T-helper 2 cell (primary cell): Measurements from ENCODE around the gene OR52E4.

Source experiments
- DNase-seq, 5 experiments: peaks; one replicate each; pipeline versions ENCODE4 v3.0.0 to v3.0.0-alpha.2; 2012 to 2022
- total RNA-seq, 2 donors: gene quantifications; one replicate each; lab custom pipeline; 2026; lab: John Stamatoyannopoulos, UW

The OR52E4 gene
- total RNA-seq, result 0 reads per million in 2 donors

DNA sequence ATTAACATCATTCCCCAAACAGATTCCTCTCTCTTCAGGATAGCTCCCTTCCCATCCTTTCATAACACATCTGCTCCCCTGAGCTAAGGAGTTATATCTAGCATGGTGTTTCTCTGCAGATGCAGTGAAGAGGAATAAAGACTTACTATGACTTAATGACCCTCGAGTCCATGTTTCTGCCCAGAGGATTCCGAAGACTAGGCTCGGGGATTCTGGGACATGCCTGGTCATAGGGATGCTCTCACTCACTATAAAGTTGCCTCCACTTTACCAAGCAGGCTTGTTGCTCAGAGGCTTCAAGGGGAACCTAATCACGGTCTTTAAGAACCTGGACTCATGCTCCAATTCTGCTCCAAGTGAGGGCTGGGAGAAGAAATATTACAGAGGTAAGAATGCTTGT lies at the start of gene OR52E4:
OR52E4 (plus strand) TSS at position 301 of the 400 bp plus-strand sequence. CDS start 3,664 bp downstream, outside the sequence.
- no peak for DNase-seq

- no peak for DNase-seq
Observed at GRCh38 chr11:5831196-5831829, 49.1 kb upstream of the OR52E4 start.

DNA sequence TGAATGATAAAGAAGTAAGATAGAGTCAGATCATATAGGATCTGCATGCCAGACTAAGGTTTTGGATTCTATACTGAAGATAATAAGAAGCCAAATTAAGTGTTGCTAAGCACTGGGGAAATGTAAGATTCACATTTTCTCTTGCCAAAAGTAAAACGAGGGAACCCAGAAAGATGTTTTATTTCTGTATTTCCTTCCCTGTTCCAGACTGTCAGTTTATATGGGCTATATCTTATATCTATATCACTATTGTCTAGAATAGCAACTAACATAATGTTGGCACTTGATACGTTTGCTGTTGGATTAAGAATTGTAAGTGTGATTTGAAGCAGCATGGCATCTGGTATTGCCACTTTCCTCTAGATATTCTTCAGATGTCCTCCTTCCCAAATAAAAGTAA lies 47.0 kb upstream of the OR52E4 start:
- DNase-seq, result no peak

DNA sequence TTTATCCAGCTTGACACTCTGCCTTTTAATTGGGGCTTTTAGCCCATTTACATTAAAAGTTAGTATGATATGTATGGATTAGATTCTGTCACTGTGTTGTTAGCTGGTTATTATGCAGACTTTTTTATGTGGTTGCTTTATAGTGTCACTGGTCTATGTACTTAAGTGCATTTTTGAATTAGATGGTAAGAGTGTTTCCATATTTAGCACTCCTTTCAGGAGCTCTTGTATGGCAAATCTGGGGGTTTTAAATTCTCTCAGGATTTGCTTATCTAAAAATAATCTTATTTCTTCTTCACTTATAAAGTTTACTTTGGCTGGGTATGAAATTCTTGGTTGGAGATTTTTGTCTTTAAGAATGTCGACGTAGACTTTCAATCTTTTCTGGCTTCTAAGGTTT lies 42.7 kb upstream of the OR52E4 start:
- DNase-seq, result no peak

DNA sequence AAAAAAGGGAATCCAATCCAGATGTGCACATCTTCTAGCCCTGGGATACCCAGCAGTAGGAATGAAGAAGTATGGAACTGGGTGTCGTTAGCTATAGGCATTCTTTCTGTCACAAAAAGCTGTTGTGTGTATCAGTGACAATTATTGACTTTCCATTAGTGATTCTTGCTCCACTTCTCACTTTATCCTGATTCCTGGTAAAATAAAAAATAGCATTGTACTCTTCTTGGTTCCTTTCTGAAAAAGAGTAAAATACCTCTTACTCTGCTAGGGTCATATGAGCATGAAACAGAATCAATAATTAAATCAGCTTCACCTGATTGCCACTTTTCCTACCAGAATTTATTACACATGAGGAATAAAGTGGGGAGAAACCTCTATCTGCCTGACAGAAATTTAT lies 38.6 kb upstream of the OR52E4 start, which contains the start of gene OR52E6:
OR52E6 (minus strand) TSS at position 101 of the 400 bp plus-strand sequence; CDS start at position 101, 0 bp downstream.
- no peak for DNase-seq

DNA sequence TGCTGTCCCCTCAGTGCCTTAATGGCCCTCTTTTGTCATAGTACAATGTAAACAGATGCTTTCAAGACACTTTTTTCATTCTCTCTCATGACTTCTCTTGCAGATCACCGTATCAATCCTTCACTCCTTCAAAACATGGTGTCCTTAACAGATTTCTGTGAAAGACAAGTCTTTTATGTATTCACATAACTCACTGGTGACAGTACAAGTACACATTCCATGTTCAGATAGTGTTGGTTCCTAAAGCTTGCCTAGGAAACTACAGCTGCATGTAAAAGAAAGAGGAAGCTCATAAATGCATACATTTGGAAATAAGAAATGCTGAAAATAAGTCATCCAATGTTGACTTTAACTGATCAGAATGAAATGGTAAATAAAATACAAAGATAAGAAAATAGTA lies 33.7 kb upstream of the OR52E4 start:
- DNase-seq, result no peak

GRCh38 chr11:5847711-5848110 lies 32.7 kb upstream of the OR52E4 start:
- DNase-seq, result no peak

DNA sequence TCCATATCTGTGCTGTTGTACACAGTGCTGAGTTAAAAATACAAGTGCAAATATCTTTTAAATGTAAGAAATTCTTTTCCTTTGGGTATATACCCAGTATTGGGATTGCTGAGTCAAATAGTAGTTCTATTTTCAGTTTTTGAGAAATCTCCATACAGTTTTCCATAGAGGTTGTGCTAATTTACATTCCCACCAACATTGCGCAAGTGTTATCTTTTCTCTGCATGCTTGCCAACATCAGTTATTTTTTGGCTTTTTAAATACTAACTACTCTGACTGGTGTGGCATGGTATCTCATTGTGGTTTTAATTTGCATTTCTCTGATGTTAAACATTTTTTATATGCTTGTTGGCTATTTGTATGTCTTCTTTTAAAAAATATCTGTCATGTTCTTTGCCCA lies 29.4 kb upstream of the OR52E4 start:
- DNase-seq, result no peak

DNA sequence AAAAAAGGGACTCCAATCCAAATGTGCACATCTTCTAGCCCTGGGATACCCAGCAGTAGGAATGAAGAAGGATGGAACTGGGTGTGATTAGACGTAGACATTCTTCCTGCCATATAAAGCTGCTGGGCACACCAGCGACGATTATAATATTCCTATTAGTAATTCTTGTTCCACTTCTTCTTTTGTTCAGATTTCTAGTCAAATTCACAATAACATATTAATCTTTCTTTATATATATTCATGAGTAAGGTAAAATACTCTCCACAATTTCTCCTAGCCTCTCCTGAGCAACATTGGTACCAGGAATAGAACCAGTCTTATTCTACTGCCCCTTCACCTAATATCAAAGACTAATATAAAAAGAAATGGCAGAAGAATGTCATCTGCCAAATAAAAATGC lies 22.8 kb upstream of the OR52E4 start, which contains the start of gene OR52E8:
OR52E8 (minus strand) TSS at position 101 of the 400 bp plus-strand sequence; CDS start at position 101, 0 bp downstream.
- no peak for DNase-seq

DNA sequence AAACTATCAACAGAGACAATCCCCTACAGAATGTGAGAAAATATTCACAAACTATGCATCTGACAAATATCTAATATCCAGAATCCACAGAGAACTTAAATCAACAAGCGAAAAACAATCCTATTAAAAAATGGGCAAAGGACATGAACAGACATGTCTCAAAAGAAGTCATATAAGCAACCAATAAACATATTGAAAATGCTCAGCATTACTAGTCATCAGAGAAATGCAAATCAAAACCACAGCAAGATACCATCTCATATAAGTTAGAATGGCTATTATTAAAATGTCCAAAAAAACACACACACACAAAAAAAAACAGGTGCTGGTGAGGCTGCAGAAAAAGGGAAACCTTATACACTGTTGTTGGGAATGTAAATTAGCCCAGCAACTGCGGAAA lies 14.6 kb upstream of the OR52E4 start:
- DNase-seq, result no peak

DNA sequence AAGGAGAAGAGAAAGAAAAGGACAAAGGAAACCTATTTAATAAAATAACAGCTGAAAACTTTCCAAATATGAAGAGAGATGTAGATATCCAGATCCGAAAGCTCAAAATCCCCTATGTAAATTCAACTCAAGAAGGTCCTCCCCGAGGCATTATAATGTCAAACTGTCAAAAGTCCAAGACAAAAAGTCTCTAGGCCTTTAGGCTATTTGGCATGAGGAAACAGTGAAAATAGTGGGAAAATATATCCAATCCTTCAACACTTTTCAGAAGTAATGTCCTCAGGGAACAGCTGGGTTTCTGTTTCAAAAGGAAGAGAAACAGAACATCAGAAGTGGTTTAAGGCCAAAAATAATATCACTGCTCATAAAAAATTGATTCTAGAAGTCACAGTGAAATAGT lies 1.9 kb upstream of the OR52E4 start:
- no peak for DNase-seq

DNA sequence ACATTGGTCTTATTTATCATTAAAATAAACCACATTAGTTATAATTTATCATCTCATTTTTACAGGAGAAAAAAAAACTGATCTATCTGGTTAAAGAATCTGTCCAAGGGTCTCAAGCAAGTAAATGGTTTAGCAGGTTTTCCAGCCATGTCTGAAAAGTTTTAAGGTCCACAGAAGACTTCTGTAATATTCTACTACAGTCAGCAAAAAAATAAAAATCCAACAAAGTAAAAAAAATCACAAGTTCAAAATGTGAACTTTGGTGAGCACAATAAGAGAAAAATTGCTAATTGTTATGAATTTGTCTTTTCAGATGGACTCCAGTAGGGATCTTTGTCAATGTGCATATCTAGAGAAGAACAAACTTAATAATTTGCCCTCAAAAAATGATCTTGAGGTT lies 1.3 kb downstream of the OR52E4 start:
- no peak for DNase-seq

DNA sequence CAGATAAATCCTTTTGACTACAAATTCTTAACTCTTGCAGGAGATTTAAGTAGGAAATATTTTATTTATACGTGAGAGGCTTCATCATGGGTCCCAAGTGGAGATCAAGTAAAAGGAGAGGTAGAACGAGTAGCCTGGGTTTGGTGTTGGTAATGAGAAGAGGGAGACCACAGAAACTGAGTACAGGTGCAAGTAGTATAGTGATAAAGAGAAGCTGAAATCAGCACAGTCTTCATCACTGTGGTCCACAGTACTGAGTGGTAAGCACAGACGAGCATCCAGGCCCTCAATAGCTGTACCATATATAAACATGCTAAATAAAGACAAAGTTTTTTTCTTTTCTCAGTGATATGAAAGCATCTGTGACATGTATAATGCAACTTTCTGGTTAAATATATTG lies 6.7 kb downstream of the OR52E4 start:
- no peak for DNase-seq

DNA sequence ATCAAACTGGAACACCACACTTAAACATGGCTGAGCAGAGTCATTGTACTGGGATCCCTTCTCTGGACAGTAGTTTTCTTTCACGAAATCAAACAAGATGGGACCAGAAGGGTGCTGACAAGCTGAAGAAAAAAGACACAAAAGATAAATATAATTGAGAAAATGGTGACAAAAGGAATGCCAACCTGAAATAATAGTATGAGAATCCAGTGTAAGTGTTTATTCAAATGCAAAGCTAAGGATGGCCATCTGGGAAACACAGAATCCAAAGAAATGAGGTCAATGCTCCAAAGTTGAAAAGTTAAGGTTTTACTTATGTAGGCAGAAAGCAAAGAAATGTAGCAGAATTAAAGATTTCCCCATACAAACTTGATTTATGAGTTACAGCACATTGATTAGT lies 7.2 kb downstream of the OR52E4 start:
- no peak for DNase-seq

DNA sequence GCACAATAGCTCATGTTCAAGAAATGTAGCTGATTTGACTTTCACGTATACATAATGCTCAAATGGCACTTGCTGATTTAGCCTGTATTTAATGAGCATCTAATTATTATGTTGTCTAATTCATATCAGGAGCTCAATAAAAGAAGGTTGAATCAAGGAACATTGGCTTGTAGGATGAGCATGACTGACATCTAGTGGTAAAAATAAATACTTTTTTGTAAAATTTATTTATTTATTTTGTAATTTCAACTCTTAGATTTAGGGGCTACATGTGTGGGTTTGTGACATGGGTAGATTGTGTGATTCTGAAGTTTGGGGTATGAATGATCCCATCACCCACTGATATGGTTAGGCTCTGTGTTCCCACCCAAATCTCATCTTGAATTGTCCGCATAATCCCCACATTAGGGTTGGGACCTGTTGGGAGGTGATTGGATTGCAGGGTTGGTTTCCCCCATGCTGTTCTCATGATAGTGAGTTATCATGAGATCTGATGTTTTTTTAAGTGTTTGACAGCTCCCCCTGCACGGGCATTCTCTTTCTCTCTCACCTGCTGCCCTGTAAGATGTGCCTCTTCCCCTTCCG lies 10.9 kb downstream of the OR52E4 start:
- DNase-seq, result peak in 1 of 5 experiments; percentile 3

GRCh38 chr11:5892908-5893307 lies 12.5 kb downstream of the OR52E4 start, which contains the start of gene OR52E5:
Gene OR52E5 (plus strand): TSS chr11:5893208. CDS start chr11:5900777, 7,569 bp downstream.
- DNase-seq, result no peak

DNA sequence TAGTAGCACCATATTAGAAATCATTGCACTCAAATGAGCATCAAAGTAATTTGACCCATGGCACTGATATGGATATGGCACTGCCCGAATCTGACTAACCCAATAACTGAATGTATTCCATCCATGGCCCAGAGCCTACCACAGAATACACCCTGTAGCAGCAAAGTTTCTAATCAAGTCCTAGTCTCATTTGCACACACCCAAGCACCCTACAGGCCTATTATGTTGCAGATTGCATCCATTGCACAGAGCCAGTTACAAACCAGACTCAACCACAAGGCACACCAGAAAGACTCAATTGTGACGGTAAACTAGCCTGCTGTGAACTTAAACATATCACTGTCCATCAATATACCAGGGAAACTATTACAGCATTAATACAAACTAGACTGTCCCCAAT lies 19.1 kb downstream of the OR52E4 start:
- DNase-seq, result no peak

DNA sequence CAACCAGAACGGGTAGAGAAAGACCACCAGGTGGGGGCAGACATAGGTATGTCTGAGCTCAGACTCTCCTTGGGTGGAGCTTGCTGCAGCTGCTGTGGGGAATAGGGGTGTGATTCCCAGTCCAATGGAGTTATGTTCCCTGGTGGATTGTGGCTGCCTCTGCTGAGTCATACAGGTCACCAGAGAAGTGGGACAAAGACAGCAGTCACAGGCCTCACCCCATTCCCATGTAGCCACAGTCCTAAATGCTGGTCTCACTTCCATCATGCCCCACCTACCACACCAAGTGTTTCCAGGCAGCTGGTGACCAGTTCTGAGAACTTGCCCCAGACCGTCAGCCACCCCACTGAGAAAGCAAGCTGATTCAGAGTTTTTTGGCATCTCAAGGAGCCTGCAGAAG lies 30.1 kb downstream of the OR52E4 start:
- no peak for DNase-seq

DNA sequence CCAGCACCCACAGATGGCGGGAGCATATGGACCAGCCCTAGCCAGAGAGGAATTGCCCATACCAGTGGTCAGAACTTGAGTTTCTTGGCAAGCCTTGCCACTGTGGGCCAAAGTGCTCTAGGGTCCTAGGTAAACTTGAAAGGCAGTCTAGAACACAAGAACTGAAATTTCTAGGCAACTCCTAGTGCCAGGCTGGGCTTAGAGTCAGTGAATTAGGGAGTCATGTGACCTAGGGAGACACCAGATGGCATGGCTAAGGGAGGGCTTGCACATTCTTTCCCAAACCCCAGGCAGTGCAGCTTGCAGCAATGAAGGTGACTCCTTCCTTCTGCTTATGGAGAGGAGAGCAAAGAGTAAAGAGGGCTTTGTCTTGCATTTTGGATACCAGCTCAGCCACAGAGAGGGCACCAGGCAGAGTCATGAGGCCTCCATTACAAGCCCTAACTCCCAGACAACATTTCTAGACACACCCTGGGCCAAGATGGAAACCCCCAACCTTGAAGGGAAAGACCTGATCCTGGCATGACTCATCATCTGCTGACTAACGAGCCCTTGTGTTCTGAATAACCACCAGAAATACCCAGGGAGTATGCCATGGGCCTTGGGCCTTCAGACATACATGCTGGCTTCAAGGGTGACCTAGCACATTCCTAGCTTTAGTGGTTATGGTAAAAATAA lies 42.5 kb downstream of the OR52E4 start:
- peak in 1 of 5 experiments; percentile 8 for DNase-seq

GRCh38 chr11:5923427-5923776 lies 43.0 kb downstream of the OR52E4 start:
- DNase-seq, result no peak

DNA sequence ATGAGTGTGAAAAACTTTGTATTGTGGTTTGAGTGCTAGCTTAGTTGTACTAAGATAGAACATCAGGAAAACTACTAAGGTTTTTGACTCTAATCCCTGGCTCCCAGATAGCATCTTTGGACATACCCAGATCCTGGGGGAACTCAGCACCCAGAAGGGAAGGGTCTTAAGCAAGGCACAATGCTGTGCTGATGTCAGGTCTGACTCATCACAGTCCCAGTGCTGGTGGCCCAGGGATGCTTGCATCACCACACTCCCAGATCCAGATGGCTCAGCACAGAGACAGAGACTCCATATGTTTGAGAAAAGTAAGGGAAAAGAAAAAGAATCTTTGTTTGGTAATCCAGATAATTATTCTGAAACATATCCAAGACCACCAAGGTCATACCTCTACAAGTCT lies 43.4 kb downstream of the OR52E4 start:
- DNase-seq, result no peak

GRCh38 chr11:5928271-5928670 lies 47.8 kb downstream of the OR52E4 start:
- DNase-seq, result no peak

DNA sequence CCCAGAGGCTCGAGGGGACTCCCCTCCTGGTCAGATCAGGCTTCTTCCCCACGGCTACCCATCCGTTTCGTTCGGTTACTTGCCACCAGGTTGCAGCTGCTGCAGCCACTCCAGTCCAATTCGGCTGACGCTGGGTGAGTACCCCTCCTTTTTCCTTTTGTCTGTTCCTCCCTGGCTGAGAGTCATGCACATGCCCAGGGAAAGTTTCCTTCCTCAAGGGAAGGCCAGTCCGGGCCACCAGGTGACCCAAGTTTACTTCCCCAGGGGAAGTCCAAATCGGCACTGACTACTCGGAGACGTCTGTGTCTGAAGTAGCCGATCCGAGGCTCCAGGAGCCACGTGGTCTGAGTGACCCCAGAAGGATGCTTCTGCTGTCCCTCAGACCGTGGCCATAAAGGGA lies 48.4 kb downstream of the OR52E4 start:
- no peak for DNase-seq
